GM12878 (cell line): Measurements from ENCODE around the gene IVL.

ENCODE experiments used
- ATF2 ChIP-seq: IDR thresholded peaks from 2 replicates; pipeline ENCODE4 v1.6.1; 2012; ENCODE audit warnings: low read length, inconsistent platforms
- BMI1 ChIP-seq: fragments of 450-650 bp; IDR thresholded peaks from 2 replicates; pipeline ENCODE4 v1.6.1; 2016; ENCODE audit warnings: mild to moderate bottlenecking, moderate library complexity, borderline replicate concordance
- CREB1 ChIP-seq: IDR thresholded peaks from 2 replicates; pipeline ENCODE4 v1.6.1; 2012; ENCODE audit warnings: low read depth, mild to moderate bottlenecking, inconsistent platforms
- CTCF ChIP-seq, 3 experiments: IDR thresholded peaks in 2 of 3; conservative IDR thresholded peaks in 1 of 3; 2 replicates each; pipeline ENCODE4 v1.5.1; 2011; ENCODE audit warnings: low read depth in 3 of 3, low read length in 3 of 3, mild to moderate bottlenecking in 3 of 3, control low read depth in 2 of 3, moderate library complexity in 2 of 3, inconsistent platforms in 1 of 3, mixed read lengths in 1 of 3; ENCODE audit not compliant: control insufficient read depth in 2 of 3, insufficient read depth in 1 of 3; ENCODE audit errors: extremely low read depth in 1 of 3
- EP300 ChIP-seq, 2 experiments: fragments of 150-350 bp in 1 of 2; IDR thresholded peaks; 2 replicates each; pipeline ENCODE4 v1.6.1; 2011 to 2012; ENCODE audit warnings: low read depth in 2 of 2, low read length in 2 of 2, borderline replicate concordance in 1 of 2, improper control_type of control experiment in 1 of 2, inconsistent platforms in 1 of 2; ENCODE audit not compliant: control insufficient read depth in 1 of 2
- HDAC2 ChIP-seq: fragments of 200-600 bp; sonication (generic); IDR thresholded peaks from 2 replicates; pipeline ENCODE4 v1.6.1; 2017
- MXI1 ChIP-seq: fragments of 150-350 bp; IDR thresholded peaks from 2 replicates; pipeline ENCODE4 v1.6.1; 2011; ENCODE audit warnings: low read depth, mild to moderate bottlenecking, inconsistent platforms, low read length, improper control_type of control experiment
- NFXL1 ChIP-seq: fragments of 450-650 bp; IDR thresholded peaks from 2 replicates; pipeline ENCODE4 v1.6.1; 2017; ENCODE audit warnings: antibody characterized with exemption, mild to moderate bottlenecking, borderline replicate concordance
- POLR2A ChIP-seq: IDR thresholded peaks from 2 replicates; pipeline ENCODE4 v1.6.1; 2011; ENCODE audit warnings: low read depth, mild to moderate bottlenecking, low read length
- POLR2AphosphoS5 ChIP-seq: IDR thresholded peaks from 2 replicates; pipeline ENCODE4 v1.6.1; 2011; ENCODE audit warnings: mild to moderate bottlenecking, low read length, inconsistent platforms
- SREBF2 ChIP-seq: IDR thresholded peaks from 2 replicates; pipeline ENCODE4 v1.6.1; 2012; ENCODE audit warnings: mild to moderate bottlenecking, low read length
- TAF1 ChIP-seq: IDR thresholded peaks from 2 replicates; pipeline ENCODE4 v1.6.1; 2011; ENCODE audit warnings: mild to moderate bottlenecking, low read depth, low read length, borderline replicate concordance

- TF ChIP-seq SREBF2 (no peak), BMI1 (no peak), HDAC2 (no peak), ATF2 (no peak), EP300 (IDR thresholded peaks at IDR 0.05; ENCODE audit: borderline replicate concordance in 1 of 2, control insufficient read depth in 1 of 2, low read depth in 2 of 2, low read length in 2 of 2) (no peak), CTCF (IDR thresholded peaks at IDR 0.05 in 2 of 3, conservative IDR thresholded peaks at IDR 0.05 in 1 of 3; ENCODE audit: control insufficient read depth in 2 of 3, extremely low read depth in 1 of 3, insufficient read depth in 1 of 3, low read depth in 3 of 3, low read length in 3 of 3) (no peak), MXI1 (no peak), POLR2A (no peak), NFXL1 (no peak), CREB1 (no peak), POLR2AphosphoS5 (no peak), TAF1 (no peak)
These were observed 9.3 kb upstream of the IVL start for GRCh38 chr1:152899027-152899426.
